CD4-positive, alpha-beta T cell (primary cell): Measurements from ENCODE around the gene PCDHGA1. TPM values are rescaled to one million over a fixed set of nuclear protein-coding genes. Genes with fewer than 3 reads are reported as not detected.
"Not testable (repeated sequence)": the region's sequence is repeated elsewhere in the genome, so short reads cannot be mapped to it uniquely, and the experiment has no call there.

Source experiments
- ATAC-seq: fragments of 200-7000 bp; cut with Tn5 transposase; one replicate; pipeline ENCODE4 v1.10.0; 2022; ENCODE audit warnings: mild to moderate bottlenecking; ENCODE audit not compliant: poor library complexity
- CTCF ChIA-PET: fragments of 350-600 bp; sonication (Branson Sonifier 250); formaldehyde crosslinking; loops from one replicate; lab custom pipeline; 2021; ENCODE audit warnings: antibody characterized with exemption, inconsistent platforms; lab: Charles Lee
- POLR2A ChIA-PET: fragments of 350-600 bp; sonication (Branson Sonifier 250); formaldehyde crosslinking; loops from one replicate; lab custom pipeline; 2021; ENCODE audit warnings: antibody characterized with exemption, inconsistent platforms; lab: Charles Lee
- DNase-seq, 14 experiments: peaks; one replicate each; pipeline ENCODE4 v3.0.0-alpha.2; 2013 to 2020; ENCODE audit warnings: mixed read lengths in 2 of 14
- H3K27ac ChIP-seq, 2 donors: one replicate each; pipeline versions ENCODE4 v1.5.1 to v1.7.0; 2013; ENCODE audit warnings: low read length in 2 of 2, low read depth in 1 of 2, mild to moderate bottlenecking in 1 of 2
- H3K27me3 ChIP-seq, 2 experiments: 1 replicate in 1 of 2; 2 replicates in 1 of 2; pipeline versions ENCODE4 v1.6.1 to v1.7.0; 2013; ENCODE audit warnings: low read length in 2 of 2, control low read depth in 1 of 2, mild to moderate bottlenecking in 1 of 2, moderate library complexity in 1 of 2; ENCODE audit not compliant: insufficient read depth in 2 of 2, control insufficient read depth in 1 of 2
- H3K36me3 ChIP-seq: one replicate; pipeline ENCODE4 v1.6.1; 2013; ENCODE audit warnings: low read length, control low read depth; ENCODE audit not compliant: insufficient read depth
- H3K4me1 ChIP-seq: one replicate; pipeline ENCODE4 v1.6.1; 2013; ENCODE audit warnings: low read length, control low read depth; ENCODE audit not compliant: insufficient read depth
- H3K4me3 ChIP-seq: one replicate; pipeline ENCODE4 v1.5.1; 2013; ENCODE audit warnings: mild to moderate bottlenecking, low read length, moderate library complexity
- H3K9me3 ChIP-seq, 2 experiments: 1 replicate in 1 of 2; 2 replicates in 1 of 2; pipeline versions ENCODE4 v1.6.1 to v1.7.0; 2013; ENCODE audit warnings: low read length in 2 of 2, mild to moderate bottlenecking in 2 of 2, control low read depth in 1 of 2, moderate library complexity in 1 of 2; ENCODE audit not compliant: control insufficient read depth in 1 of 2, insufficient read depth in 1 of 2
- H3K27ac Mint-ChIP-seq: one replicate; pipeline ENCODE4 v1.8.0; 2020; ENCODE audit warnings: mixed read lengths
- H3K27me3 Mint-ChIP-seq: one replicate; pipeline ENCODE4 v1.8.0; 2021; ENCODE audit warnings: mixed read lengths
- H3K36me3 Mint-ChIP-seq: one replicate; pipeline ENCODE4 v1.8.0; 2021; ENCODE audit warnings: low read depth, mixed read lengths
- H3K4me1 Mint-ChIP-seq: one replicate; pipeline ENCODE4 v1.8.0; 2021; ENCODE audit warnings: low read depth, mixed read lengths
- H3K4me3 Mint-ChIP-seq: one replicate; pipeline ENCODE4 v1.8.0; 2020; ENCODE audit warnings: mild to moderate bottlenecking, mixed read lengths
- H3K9me3 Mint-ChIP-seq: one replicate; pipeline ENCODE4 v1.8.0; 2020; ENCODE audit warnings: mixed read lengths
- intact Hi-C, 2 experiments: fragments of 100-400 bp; cut with DNase I in 1 of 2; cut with micrococcal nuclease in 1 of 2; formaldehyde crosslinking; loops; one replicate each; pipeline versions ENCODE4 v1.15.1 to v1.9.0; 2023 to 2025; cut with DNase I, micrococcal nuclease
- total RNA-seq, 174 experiments: library from RNA in 2 of 174; stranded (reverse) in 2 of 174; gene quantifications; one replicate each; pipeline ENCODE4 v1.2.3 and lab custom pipeline; 2021 to 2026
- TF ChIP-seq, protein P1 (sequence below): fragments of 200-600 bp; IDR thresholded peaks from one replicate; pipeline ENCODE4 v1.8.0; 2022; ENCODE audit warnings: antibody characterized with exemption, mild to moderate bottlenecking

PCDHGA1 gene
- total RNA-seq, 2 experiments from 2014 or later = not detected

DNA sequence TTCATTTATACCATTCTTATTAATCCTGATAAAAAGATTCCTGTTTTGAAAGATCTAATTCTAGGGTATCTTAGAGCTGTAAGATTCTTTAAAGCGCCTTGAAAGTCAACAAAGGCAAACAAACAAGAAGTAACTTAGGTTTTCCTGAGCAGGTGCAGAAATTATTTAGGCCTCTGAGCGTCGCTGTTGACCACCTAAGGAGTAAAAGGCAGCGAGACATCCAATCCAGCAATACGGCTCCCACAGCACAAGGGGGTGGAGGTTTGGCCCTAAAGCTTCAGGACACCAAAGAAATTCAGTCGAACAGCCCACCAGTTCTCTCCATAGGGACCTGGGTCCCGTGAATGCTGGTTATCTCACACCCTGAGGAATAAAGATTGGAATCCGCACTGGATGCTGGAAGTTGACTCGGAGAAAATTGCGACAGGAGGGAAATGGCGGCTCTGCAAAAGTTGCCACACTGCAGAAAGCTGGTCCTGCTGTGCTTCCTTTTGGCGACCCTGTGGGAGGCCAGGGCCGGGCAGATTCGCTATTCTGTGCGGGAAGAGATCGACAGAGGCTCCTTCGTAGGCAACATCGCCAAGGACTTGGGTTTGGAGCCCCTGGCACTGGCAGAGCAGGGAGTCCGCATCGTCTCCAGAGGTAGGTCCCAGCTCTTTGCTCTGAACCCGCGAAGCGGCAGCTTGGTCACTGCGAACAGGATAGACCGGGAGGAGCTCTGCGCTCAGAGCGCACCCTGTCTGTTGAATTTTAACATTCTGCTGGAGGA, 8.4 kb downstream of the PCDHGA1 start, which contains the start of gene PCDHGA2:
Gene PCDHGA2 (plus strand): TSS at position 223 of the 769 bp plus-strand sequence.
- no peak within 1 kb of the TSS for H3K4me3 Mint-ChIP-seq
- DNase-seq (peak in 2 of 14 experiments; percentile 6 to 21), ATAC-seq (no peak)
- intact Hi-C loops = no loop called here
- Histone ChIP-seq H3K9me3 (peaks cover 34 to 54% of the 10 kb centered on the region in 2 experiments), H3K4me1 (no peaks in the 10 kb centered on the region), H3K36me3 (no peaks in the 10 kb centered on the region), H3K4me3 (no peak within 1 kb of the TSS), H3K27me3 (peaks cover 45 to 66% of the 10 kb centered on the region in 2 experiments), H3K27ac (no peak within 1 kb of the TSS)
- H3K9me3 Mint-ChIP-seq = peaks cover 32% of the 10 kb centered on the region
- no peaks in the 10 kb centered on the region for H3K4me1 Mint-ChIP-seq
- TF ChIP-seq, protein P1, sequence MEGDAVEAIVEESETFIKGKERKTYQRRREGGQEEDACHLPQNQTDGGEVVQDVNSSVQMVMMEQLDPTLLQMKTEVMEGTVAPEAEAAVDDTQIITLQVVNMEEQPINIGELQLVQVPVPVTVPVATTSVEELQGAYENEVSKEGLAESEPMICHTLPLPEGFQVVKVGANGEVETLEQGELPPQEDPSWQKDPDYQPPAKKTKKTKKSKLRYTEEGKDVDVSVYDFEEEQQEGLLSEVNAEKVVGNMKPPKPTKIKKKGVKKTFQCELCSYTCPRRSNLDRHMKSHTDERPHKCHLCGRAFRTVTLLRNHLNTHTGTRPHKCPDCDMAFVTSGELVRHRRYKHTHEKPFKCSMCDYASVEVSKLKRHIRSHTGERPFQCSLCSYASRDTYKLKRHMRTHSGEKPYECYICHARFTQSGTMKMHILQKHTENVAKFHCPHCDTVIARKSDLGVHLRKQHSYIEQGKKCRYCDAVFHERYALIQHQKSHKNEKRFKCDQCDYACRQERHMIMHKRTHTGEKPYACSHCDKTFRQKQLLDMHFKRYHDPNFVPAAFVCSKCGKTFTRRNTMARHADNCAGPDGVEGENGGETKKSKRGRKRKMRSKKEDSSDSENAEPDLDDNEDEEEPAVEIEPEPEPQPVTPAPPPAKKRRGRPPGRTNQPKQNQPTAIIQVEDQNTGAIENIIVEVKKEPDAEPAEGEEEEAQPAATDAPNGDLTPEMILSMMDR = no peak
- H3K27ac Mint-ChIP-seq = no peak within 1 kb of the TSS
- ChIA-PET CTCF (interaction anchor here (1.0 to 1.5 kb wide), 4 partner anchors 8 to 219 kb away, joined by 3 to 4 read pairs (median 4); partner anchors contain the start of genes PCDHGA1, PCDHGB1 and TAF7), POLR2A (interaction anchor here (1.9 kb wide), 1 partner anchor 18 kb away, joined by 7 read pairs; the partner anchor contains the start of gene TAF7)
- H3K27me3 Mint-ChIP-seq = peaks cover 94% of the 10 kb centered on the region
- peaks cover 56% of the 10 kb centered on the region for H3K36me3 Mint-ChIP-seq

DNA sequence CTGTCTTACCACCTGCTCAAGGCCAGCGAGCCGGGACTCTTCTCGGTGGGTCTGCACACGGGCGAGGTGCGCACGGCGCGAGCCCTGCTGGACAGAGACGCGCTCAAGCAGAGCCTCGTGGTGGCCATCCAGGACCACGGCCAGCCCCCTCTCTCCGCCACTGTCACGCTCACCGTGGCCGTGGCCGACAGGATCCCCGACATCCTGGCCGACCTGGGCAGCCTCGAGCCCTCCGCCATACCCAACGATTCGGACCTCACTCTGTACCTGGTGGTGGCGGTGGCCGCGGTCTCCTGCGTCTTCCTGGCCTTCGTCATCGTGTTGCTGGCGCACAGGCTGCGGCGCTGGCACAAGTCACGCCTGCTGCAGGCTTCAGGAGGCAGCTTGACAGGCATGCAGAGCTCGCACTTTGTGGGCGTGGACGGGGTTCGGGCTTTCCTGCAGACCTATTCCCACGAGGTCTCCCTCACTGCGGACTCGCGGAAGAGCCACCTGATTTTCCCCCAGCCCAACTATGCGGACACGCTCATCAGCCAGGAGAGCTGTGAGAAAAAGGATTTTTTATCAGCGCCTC, 10.6 kb downstream of the PCDHGA1 start:
- H3K36me3 Mint-ChIP-seq = peaks cover 54% of the 10 kb centered on the region
- peaks cover 88% of the 10 kb centered on the region for H3K27me3 Mint-ChIP-seq

DNA sequence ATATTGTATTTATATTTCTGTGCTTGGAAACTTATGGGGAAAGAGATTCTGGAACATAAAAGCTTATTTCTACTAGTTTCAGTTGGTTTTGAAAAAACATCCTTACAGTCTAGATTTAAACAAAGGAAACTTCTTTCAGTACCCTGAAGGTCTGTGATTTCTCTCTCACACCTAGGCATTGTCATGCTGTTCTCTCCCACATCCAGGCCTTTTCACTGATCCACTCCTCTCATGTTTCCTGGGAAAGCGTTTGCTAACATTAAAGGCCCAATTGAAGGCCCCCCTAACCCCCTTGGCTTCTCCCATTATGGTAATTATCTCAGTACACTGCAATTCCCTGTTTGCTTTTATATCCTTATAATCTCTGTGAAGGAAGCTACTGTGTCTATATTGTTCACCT, 12.5 kb downstream of the PCDHGA1 start:
- intact Hi-C loops = no loop called here
- ATAC-seq (no peak), DNase-seq (no peak)
- TF ChIP-seq, protein P1 = no peak
- Histone ChIP-seq H3K9me3 (peaks cover 46 to 58% of the 10 kb centered on the region in 2 experiments), H3K36me3 (no peaks in the 10 kb centered on the region), H3K27me3 (peaks cover 58 to 62% of the 10 kb centered on the region in 2 experiments), H3K4me1 (no peaks in the 10 kb centered on the region), H3K4me3 (no peak overlapping the region), H3K27ac (no peak overlapping the region)
- Mint-ChIP-seq H3K4me1 (no peaks in the 10 kb centered on the region), H3K9me3 (peaks cover 18% of the 10 kb centered on the region), H3K36me3 (peaks cover 45% of the 10 kb centered on the region), H3K27me3 (peaks cover 87% of the 10 kb centered on the region), H3K27ac (no peak overlapping the region), H3K4me3 (no peak overlapping the region)
- CTCF ChIA-PET = interaction anchor here (1.0 to 1.7 kb wide), 2 partner anchors 23 to 215 kb away, joined by 3 to 6 read pairs; partner anchors contain the start of gene TAF7
- POLR2A ChIA-PET = no interaction called here

More for the DNA sequence above, 10.6 kb downstream of the PCDHGA1 start:
- POLR2A ChIA-PET, DNase-seq, H3K27ac ChIP-seq, H3K27ac Mint-ChIP-seq, H3K4me3 ChIP-seq, H3K4me1 ChIP-seq, H3K4me3 Mint-ChIP-seq, H3K4me1 Mint-ChIP-seq, H3K36me3 ChIP-seq, CTCF ChIA-PET, ATAC-seq, intact Hi-C loops: not testable (repeated sequence)
- peaks cover 28% of the 10 kb centered on the region for H3K9me3 Mint-ChIP-seq
- H3K27me3 ChIP-seq = peaks cover 55 to 62% of the 10 kb centered on the region in 2 experiments
- peaks cover 47 to 64% of the 10 kb centered on the region in 2 experiments for H3K9me3 ChIP-seq
